Thoracic aorta (tissue), 2 donors: Measurements from ENCODE around the gene KRT78. TPM values are rescaled to one million over a fixed set of nuclear protein-coding genes. Genes with fewer than 3 reads are reported as not detected.
A peak's percentile ranks its signal among the peaks of the same experiment; 100 is the strongest.

Source experiments
- ATAC-seq: fragments of 150-250 bp; one replicate; pipeline ENCODE4 v1.8.0; 2017; ENCODE audit warnings: low read depth; ENCODE audit not compliant: insufficient number of reproducible peaks, low FRiP score
- DNase-seq: peaks from one replicate; pipeline ENCODE4 v3.0.0-alpha.2; 2020; ENCODE audit warnings: low spot score
- H3K27ac ChIP-seq, 2 donors: fragments of 200-600 bp; sonication (generic); 1 replicate in 1 of 2; 2 replicates in 1 of 2; pipeline ENCODE4 v1.5.1; 2016; ENCODE audit warnings: mild to moderate bottlenecking in 2 of 2, moderate library complexity in 2 of 2
- H3K27me3 ChIP-seq: fragments of 200-600 bp; sonication (generic); replicated peaks from 2 replicates; pipeline ENCODE4 v1.6.0; 2016; ENCODE audit warnings: mild to moderate bottlenecking; ENCODE audit not compliant: insufficient read depth
- H3K36me3 ChIP-seq: fragments of 200-600 bp; sonication (generic); one replicate; pipeline ENCODE4 v1.5.1; 2016
- H3K4me1 ChIP-seq, 2 donors: fragments of 200-600 bp; sonication (generic); 1 replicate in 1 of 2; 2 replicates in 1 of 2; pipeline versions ENCODE4 v1.5.1 to v1.6.0; 2016; ENCODE audit warnings: low read depth in 2 of 2, mild to moderate bottlenecking in 1 of 2; ENCODE audit not compliant: control insufficient read depth in 1 of 2
- H3K4me3 ChIP-seq: fragments of 200-600 bp; sonication (generic); 2 replicates; pipeline ENCODE4 v1.5.1; 2016; ENCODE audit warnings: mild to moderate bottlenecking
- H3K9me3 ChIP-seq: fragments of 200-600 bp; sonication (generic); 2 replicates; pipeline ENCODE4 v1.5.1; 2016
- CTCF ChIP-seq: fragments of 200-600 bp; sonication (generic); IDR thresholded peaks from one replicate; pipeline ENCODE4 v1.5.1; 2019; ENCODE audit warnings: antibody characterized with exemption
- total RNA-seq, 2 donors: library from RNA; depleted of rRNA; stranded (reverse); fragments of >200 nt; gene quantifications; one replicate each; pipeline versions ENCODE4 v1.1.0 to v1.2.3, GENCODE V29; 2016

KRT78 gene
- total RNA-seq, 2 donors from 2014 or later, result not detected

GRCh38 chr12:52878507-52879393, 30.0 kb upstream of the KRT78 start:
- H3K4me1 ChIP-seq, result peaks cover 7% of the 10 kb centered on the region in 2 donors
- ATAC-seq (no peak), DNase-seq (no peak)
- TF ChIP-seq CTCF, result no peak
- H3K36me3 ChIP-seq, result no peaks in the 10 kb centered on the region
- no peaks in the 10 kb centered on the region for H3K27me3 ChIP-seq
- H3K4me3 ChIP-seq, result peak overlapping the region; percentile 59
- no peaks in the 10 kb centered on the region for H3K9me3 ChIP-seq
- no peak overlapping the region for H3K27ac ChIP-seq

GRCh38 chr12:52877242-52877641, 28.4 kb upstream of the KRT78 start:
- H3K36me3 ChIP-seq, result no peaks in the 10 kb centered on the region
- H3K27ac ChIP-seq, result no peak overlapping the region
- no peaks in the 10 kb centered on the region for H3K27me3 ChIP-seq
- ATAC-seq, result no peak
- no peaks in the 10 kb centered on the region for H3K9me3 ChIP-seq
- no peak for DNase-seq
- H3K4me1 ChIP-seq, result peaks cover 7 to 11% of the 10 kb centered on the region in 2 donors
- no peak for TF ChIP-seq CTCF
- H3K4me3 ChIP-seq, result no peak overlapping the region

- no peak for ATAC-seq
- no peak for DNase-seq
- H3K27me3 ChIP-seq, result no peaks in the 10 kb centered on the region
- no peak overlapping the region for H3K27ac ChIP-seq
- H3K4me3 ChIP-seq, result no peak overlapping the region
- no peaks in the 10 kb centered on the region for H3K36me3 ChIP-seq
- TF ChIP-seq CTCF, result no peak
- H3K9me3 ChIP-seq, result no peaks in the 10 kb centered on the region
- peaks cover 7 to 13% of the 10 kb centered on the region in 2 donors for H3K4me1 ChIP-seq
These were observed 27.6 kb upstream of the KRT78 start for GRCh38 chr12:52876372-52876771.

- H3K4me1 ChIP-seq, result peaks cover 7 to 21% of the 10 kb centered on the region in 2 donors
- no peaks in the 10 kb centered on the region for H3K9me3 ChIP-seq
- H3K27me3 ChIP-seq, result no peaks in the 10 kb centered on the region
- DNase-seq (no peak), ATAC-seq (no peak)
- peak overlapping the region; percentile 77 for H3K4me3 ChIP-seq
- H3K27ac ChIP-seq, result peak overlapping the region in 1 of 2 donors; percentile 37
- H3K36me3 ChIP-seq, result no peaks in the 10 kb centered on the region
- no peak for TF ChIP-seq CTCF
These were observed 26.0 kb upstream of the KRT78 start for GRCh38 chr12:52874573-52875435.
